AG04450 (cell line): Measurements from ENCODE around the gene DYNC1H1. TPM values are rescaled to one million over a fixed set of nuclear protein-coding genes. Genes with fewer than 3 reads are reported as not detected.

Experiments used
- CTCF ChIA-PET: fragments of 300-600, 350-600 bp; formaldehyde crosslinking; extraction: SDS; loops from one replicate; lab custom pipeline; 2022; ENCODE audit warnings: antibody characterized with exemption, inconsistent platforms; lab: Charles Lee
- POLR2A ChIA-PET: fragments of 350-600 bp; formaldehyde crosslinking; extraction: SDS; loops from one replicate; lab custom pipeline; 2021; ENCODE audit warnings: antibody characterized with exemption, inconsistent platforms; lab: Yijun Ruan, JAX
- DNase-seq: peaks from one replicate; pipeline ENCODE4 v3.0.0-alpha.2; 2011; ENCODE audit warnings: low read depth, low spot score
- H3K27ac ChIP-seq: one replicate; pipeline ENCODE4 v1.5.1; 2012; ENCODE audit warnings: low read depth, low read length, control low read depth
- H3K27me3 ChIP-seq: one replicate; pipeline ENCODE4 v1.6.0; 2012; ENCODE audit warnings: low read length; ENCODE audit not compliant: control insufficient read depth, insufficient read depth
- H3K4me3 ChIP-seq: 2 replicates; pipeline ENCODE4 v1.5.1; 2011; ENCODE audit warnings: mild to moderate bottlenecking, low read depth, low read length, control low read depth
- H3K9me3 ChIP-seq: 2 replicates; pipeline ENCODE4 v1.5.1; 2012; ENCODE audit warnings: low read length; ENCODE audit not compliant: control insufficient read depth, insufficient read depth
- polyA plus RNA-seq: library from polyadenylated mRNA; depleted of rRNA; stranded (reverse); fragments of >200 nt; gene quantifications from 2 replicates; pipeline ENCODE4 v1.2.3, GENCODE V29; 2011
- TF ChIP-seq, protein P1 (sequence below): IDR thresholded peaks from 2 replicates; pipeline ENCODE4 v1.5.1; 2011; ENCODE audit warnings: low read depth, low read length, control low read depth, inconsistent platforms

DYNC1H1 gene
- polyA plus RNA-seq, 1 experiment, result 189 TPM

DNA sequence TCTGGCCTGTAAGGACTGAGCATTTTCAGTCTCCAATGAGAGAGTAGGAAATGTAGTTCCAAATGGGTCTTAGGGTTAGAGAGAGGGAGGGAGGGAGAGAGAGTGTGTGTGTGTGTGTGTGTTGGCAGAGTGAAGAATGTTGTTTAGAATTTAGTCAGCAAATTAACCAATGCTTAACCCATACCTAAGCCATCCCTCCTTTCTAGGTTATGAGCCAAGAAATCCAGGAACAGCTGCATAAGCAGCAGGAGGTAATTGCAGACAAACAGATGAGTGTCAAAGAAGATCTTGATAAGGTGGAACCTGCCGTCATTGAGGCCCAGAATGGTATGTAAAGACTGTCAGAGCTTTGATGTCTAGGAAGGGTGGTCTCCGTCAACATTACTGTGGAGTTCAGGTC, 65.6 kb downstream of the DYNC1H1 start:
- no peaks in the 10 kb centered on the region for H3K9me3 ChIP-seq
- CTCF ChIA-PET, result interaction anchor here (2.0 to 2.2 kb wide), 3 partner anchors 67 to 70 kb away, joined by 8 to 10 read pairs (median 9); no protein-coding TSS in a partner anchor
- peak; percentile 67 for DNase-seq
- H3K4me3 ChIP-seq, result no peak overlapping the region
- POLR2A ChIA-PET, result interaction anchor here (0.6 to 1.7 kb wide), 3 partner anchors 21 to 269 kb away, joined by 3 to 5 read pairs (median 4); no protein-coding TSS in a partner anchor
- TF ChIP-seq, protein P1, sequence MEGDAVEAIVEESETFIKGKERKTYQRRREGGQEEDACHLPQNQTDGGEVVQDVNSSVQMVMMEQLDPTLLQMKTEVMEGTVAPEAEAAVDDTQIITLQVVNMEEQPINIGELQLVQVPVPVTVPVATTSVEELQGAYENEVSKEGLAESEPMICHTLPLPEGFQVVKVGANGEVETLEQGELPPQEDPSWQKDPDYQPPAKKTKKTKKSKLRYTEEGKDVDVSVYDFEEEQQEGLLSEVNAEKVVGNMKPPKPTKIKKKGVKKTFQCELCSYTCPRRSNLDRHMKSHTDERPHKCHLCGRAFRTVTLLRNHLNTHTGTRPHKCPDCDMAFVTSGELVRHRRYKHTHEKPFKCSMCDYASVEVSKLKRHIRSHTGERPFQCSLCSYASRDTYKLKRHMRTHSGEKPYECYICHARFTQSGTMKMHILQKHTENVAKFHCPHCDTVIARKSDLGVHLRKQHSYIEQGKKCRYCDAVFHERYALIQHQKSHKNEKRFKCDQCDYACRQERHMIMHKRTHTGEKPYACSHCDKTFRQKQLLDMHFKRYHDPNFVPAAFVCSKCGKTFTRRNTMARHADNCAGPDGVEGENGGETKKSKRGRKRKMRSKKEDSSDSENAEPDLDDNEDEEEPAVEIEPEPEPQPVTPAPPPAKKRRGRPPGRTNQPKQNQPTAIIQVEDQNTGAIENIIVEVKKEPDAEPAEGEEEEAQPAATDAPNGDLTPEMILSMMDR, result no peak
- no peak overlapping the region for H3K27ac ChIP-seq
- no peaks in the 10 kb centered on the region for H3K27me3 ChIP-seq

DNA sequence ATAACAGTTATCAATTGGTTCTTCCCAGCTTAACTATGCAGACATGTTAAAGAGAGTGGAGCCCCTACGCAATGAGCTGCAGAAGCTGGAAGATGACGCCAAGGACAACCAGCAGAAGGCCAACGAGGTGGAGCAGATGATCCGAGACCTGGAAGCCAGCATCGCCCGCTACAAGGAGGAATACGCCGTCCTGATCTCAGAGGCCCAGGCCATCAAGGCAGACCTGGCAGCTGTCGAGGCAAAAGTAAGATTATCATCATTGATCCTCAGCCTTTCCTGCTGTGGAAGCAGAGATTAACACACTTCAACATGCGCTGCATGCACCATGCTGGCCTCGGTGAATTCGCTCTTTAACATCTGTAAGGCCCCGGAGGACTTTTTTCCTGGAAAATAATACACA, 68.9 kb downstream of the DYNC1H1 start:
- CTCF ChIA-PET, result interaction anchor here (0.6 to 1.4 kb wide), 2 partner anchors 72 to 74 kb away, joined by 3 to 6 read pairs; no protein-coding TSS in a partner anchor
- H3K27ac ChIP-seq, result no peak overlapping the region
- TF ChIP-seq, protein P1, result no peak
- POLR2A ChIA-PET, result no interaction called here
- no peak overlapping the region for H3K4me3 ChIP-seq
- H3K9me3 ChIP-seq, result no peaks in the 10 kb centered on the region
- no peak for DNase-seq
- no peaks in the 10 kb centered on the region for H3K27me3 ChIP-seq

DNA sequence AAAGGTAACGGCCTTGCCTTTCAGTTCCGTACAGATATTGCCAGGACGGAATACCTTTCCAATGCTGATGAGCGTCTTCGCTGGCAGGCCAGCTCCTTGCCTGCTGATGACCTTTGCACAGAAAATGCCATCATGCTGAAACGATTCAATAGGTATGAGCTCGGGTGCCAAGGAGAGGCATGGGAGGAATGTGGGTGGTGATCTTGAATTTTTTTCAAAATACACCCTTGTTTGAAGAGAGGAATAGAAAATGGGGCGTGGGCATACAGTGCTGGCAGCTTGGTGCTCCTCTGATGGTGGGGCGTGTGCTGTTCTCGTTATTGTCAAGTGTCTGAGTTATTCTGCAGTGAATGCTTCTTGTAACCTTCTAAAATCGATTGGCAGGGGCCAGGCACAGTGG, 69.9 kb downstream of the DYNC1H1 start:
- H3K27ac ChIP-seq, result no peak overlapping the region
- POLR2A ChIA-PET, result no interaction called here

DNA sequence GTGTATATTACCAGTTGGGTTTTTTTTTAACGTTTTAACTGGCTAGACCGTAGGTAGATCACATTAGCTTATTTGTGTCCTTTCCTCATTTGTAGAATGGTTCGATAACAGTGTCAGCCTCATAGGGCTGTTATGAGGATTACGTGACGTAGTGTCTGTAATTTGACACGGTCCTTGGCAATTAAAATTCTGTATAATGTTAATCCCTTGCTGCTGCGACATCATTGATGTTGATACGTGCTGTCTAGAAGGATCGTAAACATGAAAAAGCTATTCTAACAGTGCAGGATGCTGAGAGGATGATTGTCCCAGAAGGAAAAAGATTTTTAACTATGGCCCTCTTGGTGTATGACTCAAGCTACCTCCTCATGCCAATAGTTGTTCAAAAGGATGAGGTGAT, 71.5 kb downstream of the DYNC1H1 start:
- no peak overlapping the region for H3K4me3 ChIP-seq
- DNase-seq, result no peak
- H3K27me3 ChIP-seq, result no peaks in the 10 kb centered on the region
- H3K9me3 ChIP-seq, result no peaks in the 10 kb centered on the region
- CTCF ChIA-PET, result no interaction called here
- H3K27ac ChIP-seq, result no peak overlapping the region
- POLR2A ChIA-PET, result no interaction called here
- TF ChIP-seq, protein P1, result no peak

More for the DNA sequence above, 69.9 kb downstream of the DYNC1H1 start:
- DNase-seq, result no peak
- no peaks in the 10 kb centered on the region for H3K9me3 ChIP-seq
- CTCF ChIA-PET, result interaction anchor here (1.4 kb wide), 1 partner anchor 73 kb away, joined by 3 read pairs; no protein-coding TSS in a partner anchor
- H3K27me3 ChIP-seq, result no peaks in the 10 kb centered on the region
- H3K4me3 ChIP-seq, result no peak overlapping the region
- TF ChIP-seq, protein P1, result no peak

DNA sequence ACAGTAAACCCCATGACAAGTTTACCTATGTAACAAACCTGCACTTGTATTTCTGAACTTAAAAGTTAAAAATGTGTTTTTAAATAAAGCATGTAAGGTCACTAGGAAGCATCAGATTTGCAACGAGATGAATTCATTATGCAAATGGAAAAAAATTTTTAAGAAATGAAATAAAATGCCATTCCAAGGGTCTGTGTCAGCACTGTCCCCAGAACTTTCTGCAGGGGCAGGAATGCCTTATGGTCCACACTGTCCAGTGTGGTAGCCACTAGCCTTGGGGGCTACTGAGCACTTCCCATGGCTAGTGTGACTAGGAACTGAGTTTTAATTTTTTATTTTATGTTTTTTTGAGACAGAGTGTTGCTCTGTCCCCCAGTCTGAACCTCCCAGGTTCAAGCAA, 73.3 kb downstream of the DYNC1H1 start:
- no peak for DNase-seq

More for the DNA sequence above, 73.3 kb downstream of the DYNC1H1 start:
- POLR2A ChIA-PET, result interaction anchor here (0.7 kb wide), 1 partner anchor 214 kb away, joined by 3 read pairs; no protein-coding TSS in a partner anchor
- Histone ChIP-seq H3K27ac (no peak overlapping the region), H3K27me3 (no peaks in the 10 kb centered on the region), H3K9me3 (no peaks in the 10 kb centered on the region; the same call in 1 of the 2 replicates), H3K4me3 (no peak overlapping the region)
- TF ChIP-seq, protein P1, result no peak
- CTCF ChIA-PET, result interaction anchor here (0.7 kb wide), 1 partner anchor 1041 kb away, joined by 4 read pairs; no protein-coding TSS in a partner anchor
